ENCODE data around the gene POLR2F.
"Not testable (repeated sequence)": the region's sequence is repeated elsewhere in the genome, so short reads cannot be mapped to it uniquely, and the experiment has no call there.

Gene POLR2F

DNA sequence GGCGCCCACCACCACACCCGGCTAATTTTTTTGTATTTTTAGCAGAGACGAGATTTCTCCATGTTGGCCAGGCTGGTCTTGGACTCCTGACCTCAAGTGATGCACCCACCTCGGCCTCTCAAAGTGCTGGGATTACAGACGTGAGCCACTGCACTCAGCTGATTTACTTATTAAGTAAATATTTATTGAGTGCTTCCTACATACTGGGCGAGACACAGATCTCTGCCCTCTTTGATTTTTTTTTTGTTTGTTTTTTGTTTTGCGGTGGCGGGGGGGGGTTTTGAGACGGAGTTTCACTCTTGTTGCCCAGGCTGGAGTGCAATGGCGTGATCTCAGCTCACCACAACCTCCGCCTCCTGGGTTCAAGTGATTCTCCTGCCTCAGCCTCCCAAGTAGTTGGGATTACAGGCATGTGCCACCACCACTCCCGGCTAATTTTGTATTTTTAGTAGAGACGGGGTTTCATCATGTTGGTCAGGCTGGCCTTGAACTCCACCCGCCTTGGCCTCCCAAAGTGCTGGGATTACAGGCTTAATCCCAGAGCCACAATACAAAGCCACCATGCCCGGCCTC is 2.4 kb downstream of the POLR2F start:
- not testable (repeated sequence) for DNase-seq

DNA sequence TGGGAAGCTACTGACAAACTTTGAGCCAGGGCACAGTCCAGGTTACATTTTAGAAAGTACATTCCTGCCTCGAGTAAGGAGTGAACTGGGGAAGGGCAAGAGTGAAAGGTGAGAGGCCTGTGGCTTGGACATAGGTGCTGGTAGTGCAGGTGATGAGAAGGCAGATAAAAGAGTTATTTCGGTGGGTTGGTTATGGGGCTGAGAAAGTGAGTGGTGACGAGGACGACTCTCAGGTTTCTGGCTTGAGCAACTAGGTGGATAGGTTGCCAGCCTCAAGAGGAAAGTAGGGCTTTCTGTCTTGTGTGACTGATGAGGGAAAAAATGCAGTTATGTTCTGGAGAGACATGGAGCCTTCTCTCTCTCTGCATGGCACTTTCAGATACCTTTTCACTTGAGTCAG is 3.7 kb downstream of the POLR2F start:
- DNase-seq, result no peak

DNA sequence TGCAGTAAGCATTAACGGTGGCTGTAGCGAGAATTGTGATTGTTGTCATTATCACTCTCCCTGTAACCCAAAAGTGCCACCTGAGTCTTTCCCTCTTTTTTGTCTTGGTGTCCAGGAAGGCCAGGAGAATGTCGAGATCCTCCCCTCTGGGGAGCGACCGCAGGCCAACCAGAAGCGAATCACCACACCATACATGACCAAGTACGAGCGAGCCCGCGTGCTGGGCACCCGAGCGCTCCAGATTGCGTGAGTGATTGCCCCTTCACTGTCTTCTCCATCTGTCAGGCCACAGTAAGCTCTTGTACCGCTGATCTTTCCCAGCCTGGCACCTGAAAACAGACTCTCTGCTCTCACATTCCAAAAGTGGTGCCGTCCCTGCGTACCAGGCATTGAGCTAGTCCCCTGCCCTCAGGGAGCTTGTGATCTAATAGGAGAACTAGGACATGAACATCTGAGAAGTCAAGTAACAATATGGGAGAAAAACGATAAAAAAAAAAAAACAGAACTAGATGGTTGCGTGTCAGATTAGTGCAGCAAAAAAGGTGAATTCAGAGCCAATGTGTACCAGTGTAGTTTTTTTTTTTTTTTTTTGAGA is 5.8 kb downstream of the POLR2F start:
- no peak for DNase-seq

DNA sequence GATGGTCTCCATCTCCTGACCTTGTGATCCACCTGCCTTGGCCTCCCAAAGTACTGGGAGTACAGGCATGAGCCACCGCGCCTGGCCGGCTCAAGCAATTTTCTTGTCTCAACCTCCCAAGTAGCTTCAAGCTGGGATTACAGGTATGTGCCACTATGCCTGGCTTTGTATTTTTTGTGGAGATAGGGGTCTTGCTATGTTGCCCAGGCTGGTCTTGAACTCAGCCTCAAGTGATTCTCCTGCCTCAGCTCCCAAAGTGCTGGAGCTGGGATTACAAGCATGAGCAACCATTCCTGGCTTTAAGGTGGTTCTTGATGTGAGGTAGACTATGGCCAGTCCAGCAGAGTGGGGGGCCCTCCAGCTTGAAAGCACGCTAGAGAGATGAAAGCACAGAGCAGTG is 7.6 kb downstream of the POLR2F start:
- no peak for DNase-seq

DNA sequence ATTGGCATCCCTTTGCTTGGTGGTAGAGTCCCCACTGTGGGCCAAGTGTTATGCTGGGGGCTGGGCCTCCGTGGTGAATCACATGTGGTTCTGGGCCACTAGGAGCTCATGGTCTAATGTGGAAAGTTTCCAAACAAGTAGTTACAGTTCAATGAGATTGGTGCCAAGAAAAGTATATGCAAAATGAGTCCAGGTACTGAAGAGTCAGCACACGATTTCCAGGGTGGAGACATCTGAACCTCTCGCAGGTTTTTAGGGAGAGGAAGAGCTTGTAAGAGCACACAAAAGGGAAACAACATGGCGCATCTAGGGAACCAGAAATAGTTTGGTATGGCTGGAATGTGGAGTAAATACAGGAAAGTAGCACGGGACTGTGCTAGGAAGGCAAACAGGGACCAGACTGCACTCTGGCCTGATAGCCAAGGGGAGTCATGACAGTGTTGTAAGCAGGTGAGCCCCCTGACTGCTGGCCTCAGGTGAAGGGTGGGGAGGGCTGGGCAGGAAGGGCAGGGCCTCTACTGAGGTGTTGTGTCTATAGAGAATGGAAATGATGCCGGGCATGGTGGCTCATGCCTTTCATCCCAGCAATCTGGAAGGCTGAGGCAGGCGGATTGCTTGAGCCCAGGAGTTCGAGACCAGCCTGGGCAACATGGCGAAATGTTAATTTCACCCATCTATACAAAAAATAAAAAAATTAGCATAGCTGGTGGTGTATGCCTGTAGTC is 12.6 kb downstream of the POLR2F start:
- DNase-seq, result no peak

DNA sequence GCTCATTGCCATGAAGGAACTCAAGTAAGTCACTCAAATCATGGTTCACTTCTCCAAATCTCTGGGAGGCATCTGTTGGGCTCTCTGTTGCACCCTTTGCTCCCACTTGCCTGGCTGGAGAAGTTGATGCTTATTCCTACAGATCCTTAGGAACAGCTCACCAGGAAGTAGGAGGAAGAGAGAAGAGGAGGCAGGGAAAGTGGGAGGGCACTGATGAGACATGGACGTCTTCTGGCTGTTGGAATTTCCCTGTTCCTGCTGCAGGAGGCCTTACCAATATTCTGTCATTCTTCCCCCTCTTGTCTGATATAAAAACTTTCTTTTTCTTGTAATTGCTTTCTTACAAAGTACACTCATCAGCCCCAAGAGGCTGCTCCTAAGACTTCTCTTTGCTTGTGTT is 13.6 kb downstream of the POLR2F start:
- no peak for DNase-seq

DNA sequence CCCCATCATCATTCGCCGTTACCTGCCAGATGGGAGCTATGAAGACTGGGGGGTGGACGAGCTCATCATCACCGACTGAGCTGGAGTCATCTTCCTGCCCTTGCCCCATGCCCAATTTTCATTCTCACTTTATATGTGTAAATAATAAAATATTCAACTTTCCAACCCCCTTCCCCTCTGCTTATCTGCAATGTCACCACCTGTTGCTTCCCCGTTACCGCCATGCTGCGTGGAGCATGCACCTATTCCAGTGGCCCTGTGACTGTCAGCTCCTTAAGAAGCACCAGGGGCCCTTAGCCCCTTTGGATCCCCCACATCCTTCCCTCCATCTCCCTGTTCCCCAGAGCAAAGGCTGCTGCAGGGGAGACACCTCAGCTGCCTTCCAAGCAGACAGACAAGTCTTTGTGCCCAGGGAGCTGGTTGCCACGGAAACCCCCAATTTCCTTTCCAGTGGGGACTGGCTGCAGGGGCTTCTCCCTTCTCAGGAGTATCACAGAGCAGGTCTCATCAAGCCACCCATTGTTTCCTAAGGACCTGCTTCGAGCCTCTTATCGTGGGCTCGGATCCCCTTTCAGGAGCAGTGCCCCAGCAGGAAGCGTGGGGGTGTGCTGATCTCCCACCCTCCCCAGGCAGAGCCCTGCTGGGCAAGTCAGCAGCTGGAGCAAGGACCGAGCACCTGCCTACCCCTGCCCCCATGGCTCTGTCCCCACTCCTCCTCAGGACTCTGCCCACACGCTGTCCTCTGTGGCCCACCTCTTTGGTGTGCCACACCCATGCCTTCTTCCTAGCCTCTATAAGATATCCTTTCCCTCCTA is 14.3 kb downstream of the POLR2F start:
- no peak for DNase-seq

DNA sequence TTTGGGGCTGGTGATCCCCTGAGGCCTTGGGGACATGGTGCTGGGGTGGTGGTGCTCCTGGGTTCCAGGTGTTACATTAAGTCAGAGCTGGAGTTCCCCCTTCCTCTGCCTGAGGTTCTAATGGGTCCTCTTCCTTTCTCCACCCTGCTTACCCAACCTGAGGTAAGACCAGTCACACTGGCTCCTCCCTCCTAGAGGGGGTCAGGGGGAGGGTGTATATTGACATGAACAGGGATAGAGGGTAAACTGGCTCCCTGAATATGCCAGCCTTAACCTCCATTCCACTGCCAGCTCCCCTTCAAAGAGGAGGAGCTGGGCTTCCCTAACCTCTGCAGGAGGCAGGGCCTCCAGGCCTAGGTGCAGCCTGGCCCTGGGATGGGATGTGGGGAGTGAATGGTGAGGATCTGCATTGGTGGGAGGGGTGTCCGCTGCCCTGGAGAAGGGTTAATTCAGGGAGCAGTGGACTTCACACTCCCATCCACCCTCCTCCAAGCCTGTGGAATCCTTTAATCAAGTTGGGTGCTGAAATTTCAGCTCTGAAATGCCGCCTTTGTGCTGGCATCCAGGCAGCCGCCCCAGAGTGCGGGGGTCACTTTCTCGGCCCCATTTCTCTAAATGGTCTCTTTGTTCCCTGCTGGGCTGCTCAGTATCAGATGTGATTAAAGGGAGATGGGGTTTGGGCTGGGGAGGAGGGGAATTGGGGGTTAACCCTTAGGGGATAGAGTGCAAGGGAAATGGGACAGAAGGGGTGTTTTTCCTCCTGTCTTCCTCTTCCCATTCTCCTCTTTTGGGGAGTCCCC is 15.2 kb downstream of the POLR2F start:
- no peak for DNase-seq

DNA sequence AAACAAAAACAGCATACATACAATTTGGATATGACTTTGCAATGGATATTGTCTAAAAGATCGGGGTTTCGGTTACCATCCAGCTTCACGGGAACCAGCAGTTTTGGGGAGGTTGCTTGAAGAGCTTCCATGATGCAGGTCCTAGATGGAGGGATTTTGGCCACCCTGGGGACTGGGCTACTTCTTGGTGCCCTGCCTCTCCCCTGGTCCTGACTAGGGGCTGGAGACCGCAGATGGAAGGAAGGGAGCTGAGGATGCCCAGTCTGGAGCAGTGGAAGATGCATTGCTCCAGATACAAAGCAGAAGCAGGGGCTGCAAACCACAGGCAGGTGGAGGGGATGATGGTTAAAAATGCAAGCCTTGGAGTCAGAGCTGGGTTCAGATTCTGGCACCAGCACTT is 17.4 kb downstream of the POLR2F start:
- no peak for DNase-seq

DNA sequence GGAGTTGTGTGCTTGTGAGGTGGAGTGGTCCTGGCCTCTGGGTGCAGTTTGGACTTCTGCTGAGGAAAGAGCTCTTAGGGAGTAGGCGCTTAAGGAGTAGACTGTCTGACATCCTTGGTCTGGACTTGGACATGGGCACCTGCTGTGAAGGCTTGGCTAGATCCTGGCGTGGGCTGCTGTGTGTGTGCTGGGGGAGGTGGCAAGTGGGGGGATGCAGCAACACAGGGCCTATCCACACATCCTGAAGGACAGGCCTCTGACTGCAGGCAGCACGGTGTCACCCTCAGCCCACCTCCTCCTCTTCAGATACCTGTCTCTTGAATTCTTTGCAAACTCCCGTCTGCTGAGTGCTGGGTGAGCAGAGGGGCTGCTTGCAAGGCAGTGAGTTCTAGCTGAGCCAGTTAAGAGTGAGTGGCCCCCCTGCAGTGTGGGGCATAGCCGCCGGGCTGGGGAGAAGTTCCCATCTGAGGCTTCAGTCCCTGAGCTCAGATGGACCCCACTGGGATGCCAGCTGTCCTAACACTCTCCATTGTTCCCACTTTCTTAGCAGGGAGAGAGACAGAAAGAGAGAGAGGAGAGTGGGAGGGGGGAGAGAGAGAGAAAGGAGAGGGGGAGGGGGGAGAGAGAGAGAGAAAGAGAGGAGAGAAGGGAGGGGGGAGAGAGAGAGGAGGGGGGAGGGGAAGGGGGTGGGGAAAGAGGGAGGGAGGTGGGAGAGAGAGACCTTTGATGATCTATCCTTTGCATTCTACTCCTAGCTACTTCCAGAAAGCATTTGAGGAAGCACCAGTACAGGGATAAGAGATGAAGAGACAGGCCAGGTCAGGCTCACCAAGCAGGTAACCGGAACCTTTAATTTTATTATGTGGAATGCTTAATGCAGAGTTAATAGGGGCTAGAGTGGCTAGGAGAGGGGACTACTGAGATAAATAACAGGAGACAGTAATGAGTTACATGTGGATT is 18.3 kb downstream of the POLR2F start:
- peak; percentile 49 to 59 for DNase-seq

DNA sequence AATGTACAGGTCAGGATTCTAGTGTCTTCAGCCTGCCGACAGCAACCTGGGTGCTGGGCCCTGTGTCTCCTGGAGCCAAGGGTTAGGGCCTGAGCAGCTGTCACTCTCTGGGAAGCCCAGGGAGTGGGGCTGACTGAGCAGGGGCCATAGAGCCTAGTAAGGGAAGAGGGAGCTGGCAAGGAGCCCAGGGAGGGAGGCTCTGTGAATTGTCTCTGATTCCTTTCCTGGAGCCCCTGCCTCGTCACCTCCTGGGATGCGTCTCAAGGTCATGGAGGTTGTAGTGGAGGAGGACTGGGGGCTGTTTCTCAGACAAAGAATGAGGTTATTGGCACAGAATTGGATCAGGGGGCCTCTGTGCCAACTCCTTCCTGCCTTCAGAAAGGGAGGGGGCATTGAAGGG is 19.0 kb downstream of the POLR2F start:
- DNase-seq, result peak; percentile 53 to 62

DNA sequence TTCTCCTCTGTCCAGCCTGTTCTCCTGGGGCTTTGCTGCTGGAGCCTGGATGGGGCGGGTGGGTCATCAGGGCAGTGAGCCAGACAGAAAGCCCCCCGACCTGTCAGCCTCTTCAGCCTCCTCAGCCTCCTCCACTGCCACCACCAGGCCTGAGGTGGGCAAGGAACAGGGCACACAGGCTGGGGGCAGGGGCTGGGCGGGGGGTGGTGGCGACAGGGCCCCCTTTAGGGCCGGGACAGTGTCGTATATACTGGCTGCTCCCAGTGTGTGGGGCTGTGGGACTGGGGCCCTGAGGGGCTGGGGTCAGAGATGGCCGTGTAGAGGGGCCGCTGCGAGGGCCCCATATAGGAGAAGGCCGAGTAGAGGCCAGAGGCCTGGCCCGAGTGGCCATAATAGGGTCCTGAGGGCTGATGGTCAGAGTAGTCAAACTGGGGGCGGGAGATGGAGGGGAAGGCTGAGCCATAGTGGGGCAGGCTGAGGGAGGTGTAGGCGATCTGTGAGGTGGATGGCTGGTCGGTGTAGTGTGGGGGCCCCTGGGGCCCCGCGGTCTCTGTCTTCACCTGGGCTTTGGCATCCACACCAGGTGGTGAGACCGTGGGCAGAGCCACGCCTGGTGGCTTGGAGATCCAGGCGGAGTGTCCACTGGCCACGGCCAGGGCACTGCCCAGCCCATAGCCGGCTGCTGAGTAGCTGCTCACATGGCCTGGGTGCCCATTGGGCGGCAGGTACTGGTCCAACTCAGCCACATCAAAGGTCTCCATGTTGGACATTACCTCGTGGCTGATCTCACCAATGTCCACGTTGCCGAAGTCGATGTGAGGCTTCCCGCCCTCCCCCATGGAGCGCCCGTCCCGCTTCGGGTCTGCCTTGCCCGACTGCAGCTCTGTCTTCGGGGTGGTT is 20.0 kb downstream of the POLR2F start:
- DNase-seq, result no peak

DNA sequence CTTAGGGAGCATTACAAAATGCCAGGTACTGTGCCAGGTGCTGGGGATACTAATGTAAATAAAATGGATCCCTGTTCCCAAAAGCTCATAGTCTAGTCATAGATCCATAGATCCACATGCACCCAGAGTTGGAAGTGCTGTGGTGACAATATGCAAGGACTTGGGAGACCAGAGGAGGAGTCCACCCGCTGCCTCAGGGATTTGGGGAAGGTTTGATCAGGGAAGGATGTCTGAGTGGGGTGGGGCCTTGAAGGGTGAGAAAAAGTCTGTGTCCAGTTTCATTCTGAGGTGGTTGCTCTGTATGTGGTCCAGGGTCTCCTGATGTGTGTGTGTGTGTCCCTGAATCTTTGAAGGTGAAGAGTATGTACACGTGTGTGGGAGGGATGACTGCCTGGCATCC is 21.7 kb downstream of the POLR2F start:
- DNase-seq, result no peak

DNA sequence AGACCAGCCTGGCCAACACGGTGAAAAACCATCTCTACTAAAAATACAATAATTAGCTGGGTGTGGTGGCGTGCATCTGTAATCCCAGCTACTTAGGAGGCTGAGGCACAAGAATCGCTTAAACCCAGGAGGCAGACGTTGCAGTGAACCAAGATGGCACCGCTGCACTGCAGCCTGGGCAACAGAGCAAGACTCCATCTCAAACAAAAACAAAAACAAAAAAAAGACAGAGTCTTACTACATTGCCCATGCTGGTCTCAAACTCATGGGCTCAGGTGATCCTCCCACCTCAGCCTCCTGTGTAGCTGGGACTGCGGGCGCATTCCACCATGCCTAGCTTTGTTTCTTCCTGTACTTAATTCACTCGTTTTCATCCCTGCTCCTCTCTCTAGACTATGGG is 22.5 kb downstream of the POLR2F start:
- DNase-seq, result not testable (repeated sequence)

DNA sequence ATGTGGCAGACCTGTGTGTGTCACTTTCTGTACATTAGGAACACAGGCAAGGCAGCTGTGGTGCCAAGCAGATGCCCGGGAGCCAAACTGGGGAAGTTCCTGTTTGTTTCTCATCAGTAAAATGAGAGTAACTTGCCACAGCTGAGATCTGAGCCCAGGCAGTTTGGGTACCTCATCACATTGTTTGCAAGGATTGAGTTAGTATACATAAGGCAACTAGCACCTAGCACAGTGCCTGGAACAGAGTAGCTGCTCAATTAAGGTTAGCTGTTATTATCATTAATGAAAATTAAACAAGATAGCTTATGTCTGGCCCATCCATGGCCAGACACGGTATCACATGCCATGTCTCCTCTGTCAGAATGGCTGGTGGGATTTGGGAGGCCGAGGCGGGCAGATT is 23.0 kb downstream of the POLR2F start:
- no peak for DNase-seq

DNA sequence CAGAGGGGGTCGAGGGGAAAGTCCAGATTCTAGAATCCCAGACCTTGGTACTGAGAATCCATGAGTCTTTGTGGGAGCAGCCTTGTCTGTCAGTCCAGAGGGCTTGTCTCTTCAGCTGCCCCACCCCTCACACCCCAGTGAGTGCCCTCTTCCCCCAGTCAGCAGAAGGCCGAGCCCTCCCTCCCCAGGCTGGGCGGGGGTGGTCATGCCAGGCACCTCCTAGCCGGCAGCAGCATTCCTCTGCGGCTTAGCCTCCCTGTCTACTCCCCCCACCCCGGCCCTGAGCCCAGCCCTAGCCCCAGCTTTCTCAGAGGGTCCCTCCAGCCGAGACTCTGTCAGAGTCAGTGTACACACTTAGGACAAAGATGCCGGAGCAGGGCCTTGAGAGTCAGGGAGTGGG is 26.3 kb downstream of the POLR2F start:
- no peak for DNase-seq

DNA sequence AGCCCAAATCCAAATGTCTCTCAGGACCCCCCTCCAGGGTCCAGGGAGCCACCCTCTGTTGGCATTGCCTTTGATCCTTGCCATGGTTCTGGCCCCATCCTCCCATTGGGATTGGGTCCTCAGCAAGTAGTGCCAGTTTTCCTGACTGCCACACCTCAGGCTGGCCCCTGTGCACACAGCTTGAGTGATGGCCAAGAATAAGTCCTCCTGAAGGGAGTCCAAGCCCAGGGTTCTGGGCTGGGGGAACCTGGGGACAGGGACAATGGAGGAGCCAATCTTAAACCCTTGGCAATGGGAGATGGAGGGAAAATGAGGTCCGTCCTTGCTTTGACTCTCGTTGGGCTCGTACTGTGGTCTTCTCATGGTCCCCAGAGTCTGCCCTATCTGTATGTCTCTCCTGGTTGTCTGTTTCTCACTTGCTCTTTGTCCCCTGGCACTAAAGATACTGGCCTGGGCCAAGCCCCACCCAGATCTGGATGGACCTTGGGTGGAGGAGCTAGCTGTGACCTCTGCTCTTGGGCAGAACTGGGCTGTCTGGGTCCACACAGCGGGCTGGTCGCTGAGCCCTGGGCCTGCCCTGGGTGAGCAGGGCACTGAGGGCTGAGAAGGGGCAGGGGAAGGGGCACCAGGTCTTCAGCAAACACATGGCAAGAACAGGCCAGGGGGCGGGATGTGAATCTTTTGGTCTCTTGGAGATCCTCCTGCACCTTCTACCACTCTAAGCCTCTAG is 27.9 kb downstream of the POLR2F start:
- no peak for DNase-seq

DNA sequence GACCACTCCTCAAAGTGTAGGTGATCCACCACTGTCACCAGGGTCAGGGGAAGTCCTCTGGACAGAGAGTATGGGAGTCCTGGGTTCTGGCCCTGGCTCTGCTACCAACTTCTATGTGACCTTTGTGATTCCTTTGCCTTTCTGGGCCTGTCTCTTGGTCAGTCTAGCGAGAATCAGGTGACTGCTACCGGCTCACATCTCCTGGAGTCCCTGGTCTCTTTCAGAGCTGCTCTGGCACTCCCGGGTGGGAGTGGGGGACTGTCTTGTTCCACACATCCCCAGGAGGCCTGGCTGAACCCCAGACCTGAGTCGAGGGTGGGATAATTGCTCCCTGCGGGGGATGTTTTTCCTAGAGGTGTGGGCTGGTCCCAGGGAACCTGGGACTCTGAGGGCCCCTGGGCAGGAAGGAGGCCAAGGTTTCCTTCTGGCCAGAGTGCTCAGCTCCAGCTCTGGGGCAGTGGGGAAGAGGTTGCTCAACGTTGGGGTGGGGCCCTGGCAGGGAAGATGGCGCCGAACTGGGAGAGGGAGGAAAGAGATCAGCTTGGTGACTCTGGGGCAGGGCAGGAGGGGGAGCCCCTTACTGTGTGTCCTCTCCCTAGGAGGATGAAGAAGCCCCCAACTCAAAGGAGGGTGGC is 28.8 kb downstream of the POLR2F start:
- DNase-seq, result no peak

Measured in NCI-H524 (cell line).